NCI-H1436 (cell line): ENCODE data around the gene MAP3K8.
"Not testable (repeated sequence)": the region's sequence is repeated elsewhere in the genome, so short reads cannot be mapped to it uniquely, and the experiment has no call there.

Source experiments
- DNase-seq: peaks from one replicate; lab custom pipeline; 2025; lab: John Stamatoyannopoulos, UW

The MAP3K8 gene

DNA sequence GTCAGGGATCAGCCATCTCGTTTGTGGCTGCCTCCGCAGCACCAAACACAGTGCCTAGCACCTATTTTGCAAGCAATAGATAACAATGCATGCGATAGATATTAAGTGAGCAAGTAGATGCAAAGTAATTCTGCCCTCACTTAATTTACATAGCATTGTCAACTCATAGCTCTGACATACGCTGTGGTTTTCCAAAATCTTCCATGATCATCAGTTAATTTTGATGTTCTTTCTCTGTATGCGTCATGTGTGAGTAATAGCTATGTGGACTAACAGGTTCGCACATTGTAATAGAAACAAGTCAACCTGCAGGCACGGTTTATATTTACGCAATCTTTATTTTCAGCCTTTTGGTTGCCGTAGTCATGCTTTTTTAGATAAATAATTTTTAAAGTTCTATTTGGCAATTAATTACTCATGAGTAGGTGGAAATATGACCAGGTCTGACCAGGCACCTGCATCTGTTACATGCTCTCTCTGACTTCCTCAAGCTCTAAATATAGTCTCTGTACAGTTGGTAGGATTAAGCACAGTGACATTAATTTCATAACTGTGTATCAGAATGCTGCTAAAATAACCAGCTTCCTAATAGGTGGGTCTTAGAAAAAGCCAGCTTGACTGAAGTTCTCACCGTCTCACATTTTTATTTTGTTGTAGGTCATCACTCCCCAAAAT, 13.3 kb downstream of the MAP3K8 start:
- DNase-seq, result no peak

DNA sequence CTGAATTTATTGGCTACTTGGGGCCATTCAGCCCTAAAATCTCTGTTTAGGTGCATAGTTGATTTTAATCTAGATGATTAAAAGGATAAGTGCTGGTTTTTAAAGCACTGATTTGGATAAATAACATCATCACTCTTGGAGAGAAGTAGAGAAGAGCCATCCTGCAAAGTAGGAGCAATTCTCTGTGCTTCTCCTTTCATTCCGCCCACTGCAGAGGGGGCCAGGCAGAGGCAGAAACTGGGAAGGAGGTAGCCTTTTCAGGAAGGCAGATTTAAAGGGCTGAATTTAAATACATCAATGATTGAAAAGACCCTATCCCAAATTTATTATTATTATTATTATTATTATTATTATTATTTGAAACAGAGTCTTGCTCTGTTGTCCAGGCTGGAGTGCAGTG, 14.1 kb downstream of the MAP3K8 start:
- DNase-seq, result no peak

DNA sequence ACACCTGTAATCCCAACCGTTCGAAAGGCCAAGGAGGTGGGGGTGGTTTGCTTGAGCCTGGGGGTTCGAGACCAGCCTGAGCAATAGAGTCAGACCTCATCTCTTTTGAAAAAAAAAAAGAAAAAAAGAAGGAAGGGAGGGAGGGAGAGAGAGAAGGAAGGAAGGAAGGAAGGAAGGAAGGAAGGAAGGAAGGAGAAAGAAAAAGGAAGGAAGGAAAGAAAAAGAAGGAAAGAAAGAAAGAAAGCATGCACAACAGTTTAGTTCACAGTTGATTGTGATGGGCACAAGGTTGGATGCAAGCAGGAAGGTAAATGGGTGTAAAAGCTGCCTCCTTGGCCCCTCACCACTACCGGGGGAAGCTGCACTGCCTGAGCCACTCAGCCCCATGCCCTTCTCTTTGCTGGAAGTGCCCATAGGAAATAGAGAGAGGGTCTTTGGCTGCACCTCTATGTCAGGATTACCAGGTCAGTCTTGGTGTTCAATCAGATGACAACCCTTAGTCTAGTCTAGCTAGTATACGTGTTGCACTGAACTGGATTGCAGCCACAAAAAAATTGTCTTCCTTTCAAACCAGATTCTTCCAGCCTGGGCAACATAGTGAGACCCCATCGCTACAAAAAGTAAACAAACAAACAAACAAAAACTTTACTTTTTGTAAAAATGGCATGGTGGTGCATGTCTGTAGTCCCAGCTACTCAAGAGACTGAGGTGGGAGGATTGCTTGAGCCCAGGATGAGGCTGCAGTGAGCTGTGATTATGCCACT, 20.0 kb downstream of the MAP3K8 start:
- no peak for DNase-seq

DNA sequence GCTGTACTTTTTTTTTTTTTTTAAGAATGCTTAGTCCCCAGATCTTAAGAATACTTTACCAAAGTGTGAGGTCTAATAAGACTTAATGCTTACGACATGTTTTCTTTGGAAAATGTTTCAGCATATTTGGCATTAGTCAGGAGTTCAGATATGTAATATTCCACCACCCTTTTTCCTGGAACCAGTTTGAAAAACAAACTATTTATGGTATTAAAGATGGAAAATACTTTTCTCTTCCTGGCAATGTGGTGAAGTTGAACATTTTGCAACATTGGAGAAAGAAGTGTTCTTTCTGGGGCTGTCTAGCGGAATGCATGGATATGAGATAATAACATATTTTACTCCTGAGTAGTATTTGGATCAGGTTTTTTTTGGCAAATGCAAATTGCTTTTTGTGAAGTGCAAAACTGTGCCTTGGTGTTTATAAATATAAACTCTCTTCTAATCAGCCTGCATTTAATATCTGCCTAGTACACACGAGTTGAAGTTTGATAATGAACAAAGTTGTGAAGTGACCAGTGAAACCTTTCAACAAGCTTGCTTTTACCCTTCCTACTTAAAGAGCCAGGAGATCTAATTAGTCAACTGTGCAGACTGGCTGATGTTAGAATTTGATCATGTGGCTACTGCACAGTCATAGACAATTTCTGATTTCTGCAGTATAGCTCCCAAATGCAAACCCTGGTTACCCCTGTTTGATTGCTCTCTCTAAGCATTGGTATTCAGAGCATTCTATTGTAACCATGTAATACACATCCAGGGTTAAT, 20.9 kb downstream of the MAP3K8 start:
- DNase-seq, result no peak

DNA sequence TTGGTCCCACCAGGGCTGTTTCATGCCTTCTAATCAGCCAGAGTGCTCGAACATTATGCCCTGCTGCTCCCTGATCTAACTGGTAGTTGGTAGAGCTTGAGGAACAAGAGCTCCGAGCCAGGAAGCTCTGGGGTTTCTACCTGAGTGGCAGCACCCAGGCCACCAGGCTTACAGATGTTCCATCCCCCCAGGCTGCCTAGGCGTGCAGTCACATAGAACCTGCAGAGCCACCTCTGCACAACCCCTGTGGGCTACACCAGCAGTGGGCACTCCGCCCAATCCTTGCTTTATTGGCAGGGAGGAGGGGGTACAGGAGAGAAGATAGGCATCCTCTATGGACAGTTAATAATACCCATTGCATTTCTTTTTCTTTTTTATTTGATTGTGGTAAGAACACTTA, 21.8 kb downstream of the MAP3K8 start:
- DNase-seq, result no peak

DNA sequence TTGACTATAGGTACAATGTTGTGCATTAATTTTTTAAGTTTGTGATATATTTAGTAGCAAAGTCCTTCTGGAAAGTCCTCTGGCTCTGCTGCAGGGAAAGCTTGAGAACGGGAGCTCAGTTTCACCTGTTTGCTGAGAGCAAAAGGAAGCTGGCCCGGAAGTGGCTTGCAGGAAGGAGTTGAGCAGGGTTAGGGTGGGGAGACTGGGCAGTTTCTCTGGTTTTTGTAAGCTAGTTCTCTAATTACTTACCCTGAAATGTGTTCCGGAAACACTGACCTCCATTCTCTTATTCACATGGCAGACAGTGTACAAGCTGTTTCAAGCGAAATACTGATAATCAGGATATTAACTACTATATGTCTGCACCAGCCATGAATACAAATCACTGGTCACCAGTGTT, 22.3 kb downstream of the MAP3K8 start:
- no peak for DNase-seq

DNA sequence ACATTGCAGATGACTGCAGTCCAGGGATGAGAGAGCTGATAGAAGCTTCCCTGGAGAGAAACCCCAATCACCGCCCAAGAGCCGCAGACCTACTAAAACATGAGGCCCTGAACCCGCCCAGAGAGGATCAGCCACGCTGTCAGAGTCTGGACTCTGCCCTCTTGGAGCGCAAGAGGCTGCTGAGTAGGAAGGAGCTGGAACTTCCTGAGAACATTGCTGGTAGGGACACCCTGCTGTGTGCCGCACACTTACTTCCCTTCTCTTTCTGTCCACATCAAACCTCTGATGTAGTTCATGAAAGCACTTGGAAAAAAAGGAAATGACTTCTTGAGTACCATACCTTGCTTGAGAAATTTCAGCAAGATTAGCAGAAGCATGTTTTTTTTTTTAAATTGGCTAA, 25.3 kb downstream of the MAP3K8 start:
- no peak for DNase-seq

DNA sequence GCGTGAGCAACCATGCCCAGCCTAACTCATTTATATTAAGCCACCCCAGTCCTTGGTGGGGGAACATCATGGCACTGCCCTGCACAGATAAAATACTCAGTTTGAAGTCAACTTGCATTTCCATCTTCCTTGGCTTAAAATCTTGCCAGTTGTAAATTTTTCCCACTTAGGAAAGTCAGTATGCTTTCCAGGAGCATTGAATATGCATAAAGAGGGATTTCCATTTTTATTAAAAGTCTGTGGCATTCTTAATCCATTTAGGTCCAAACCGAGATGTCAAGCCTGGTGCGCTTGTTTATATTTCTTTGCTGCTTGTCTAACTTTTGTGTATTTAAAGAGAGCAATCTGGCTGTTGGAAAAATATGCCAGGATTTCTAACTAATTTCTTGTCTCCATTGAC, 26.1 kb downstream of the MAP3K8 start:
- no peak for DNase-seq

DNA sequence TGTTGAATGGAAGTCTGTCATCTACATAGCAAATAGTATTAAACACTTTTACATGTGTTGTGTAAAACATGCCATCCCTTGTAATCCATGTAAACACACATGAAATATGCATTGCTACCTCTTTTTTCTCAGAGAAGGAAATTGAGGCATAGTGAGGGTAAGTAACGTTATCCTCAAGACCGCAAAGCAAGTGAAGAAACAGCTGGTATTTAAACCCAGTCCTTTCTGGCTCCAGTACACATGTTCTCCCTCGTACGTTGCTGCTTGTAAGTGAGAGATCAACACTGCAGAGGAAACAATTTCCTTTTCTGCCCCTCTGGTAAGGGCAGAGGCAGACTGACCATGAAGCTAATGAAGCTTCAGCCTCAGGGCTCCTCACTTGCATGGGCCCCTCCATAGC, 28.5 kb downstream of the MAP3K8 start:
- no peak for DNase-seq

DNA sequence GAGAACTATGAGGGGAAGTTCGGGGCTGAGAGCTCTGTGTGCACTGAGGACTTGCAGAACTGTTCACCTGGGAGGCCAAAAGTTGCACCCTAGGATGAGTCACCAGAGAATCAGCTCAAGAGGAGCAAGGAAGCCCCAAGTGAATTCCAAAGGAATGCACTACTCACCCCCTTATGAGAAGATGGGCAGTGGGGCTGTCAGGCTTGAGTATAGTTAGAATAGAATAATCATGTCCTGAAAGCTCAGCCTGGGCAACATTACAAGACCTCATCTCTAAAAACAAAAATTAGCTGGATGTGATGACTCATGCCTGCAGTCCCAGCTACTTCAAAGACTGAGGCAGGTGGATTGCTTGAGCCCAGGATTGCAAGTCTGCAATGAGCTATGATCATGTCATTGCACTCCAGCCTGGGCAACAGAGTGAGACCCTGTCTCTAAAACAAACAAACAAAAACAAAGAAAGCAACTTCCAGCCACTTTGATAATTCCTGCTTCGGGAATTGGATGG, 30.0 kb downstream of the MAP3K8 start:
- no peak for DNase-seq

DNA sequence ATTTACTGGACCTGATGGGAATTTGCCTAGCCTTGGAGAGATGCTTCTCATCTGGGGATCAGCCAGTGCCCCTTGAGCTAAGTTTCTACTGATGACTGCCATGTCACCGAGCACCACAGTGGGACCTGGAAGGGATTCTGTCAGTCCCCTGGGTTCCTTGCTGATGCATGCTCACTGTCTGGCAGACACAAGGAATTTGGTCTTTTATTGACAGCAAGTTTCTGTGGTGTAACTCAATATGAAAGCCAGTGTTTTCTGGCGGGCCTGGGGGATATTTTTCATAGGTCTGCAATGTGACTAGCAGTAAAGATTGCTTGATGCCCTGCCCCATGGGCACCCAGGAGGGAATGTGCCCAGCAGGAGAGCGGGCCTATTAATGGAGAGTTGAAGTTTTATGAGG, 30.7 kb downstream of the MAP3K8 start:
- DNase-seq, result no peak

DNA sequence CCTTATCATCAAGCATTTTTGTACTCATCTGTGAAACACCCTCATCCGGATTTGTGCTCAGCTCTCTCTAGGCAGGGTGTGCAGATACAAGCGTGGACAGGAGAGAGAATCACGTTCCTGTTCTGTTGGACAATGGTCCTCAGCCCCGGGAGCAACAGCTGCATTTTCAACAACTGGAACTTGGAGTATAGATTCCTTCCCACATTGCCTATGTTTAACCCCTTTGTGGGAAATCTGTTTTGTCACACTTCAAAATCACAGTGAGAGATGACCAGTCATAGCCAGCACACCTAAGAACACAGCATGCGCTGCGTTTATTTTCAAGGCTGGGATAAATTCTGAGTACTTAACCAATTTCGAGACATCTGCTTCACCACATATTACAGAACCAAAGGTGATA, 32.5 kb downstream of the MAP3K8 start:
- no peak for DNase-seq

DNA sequence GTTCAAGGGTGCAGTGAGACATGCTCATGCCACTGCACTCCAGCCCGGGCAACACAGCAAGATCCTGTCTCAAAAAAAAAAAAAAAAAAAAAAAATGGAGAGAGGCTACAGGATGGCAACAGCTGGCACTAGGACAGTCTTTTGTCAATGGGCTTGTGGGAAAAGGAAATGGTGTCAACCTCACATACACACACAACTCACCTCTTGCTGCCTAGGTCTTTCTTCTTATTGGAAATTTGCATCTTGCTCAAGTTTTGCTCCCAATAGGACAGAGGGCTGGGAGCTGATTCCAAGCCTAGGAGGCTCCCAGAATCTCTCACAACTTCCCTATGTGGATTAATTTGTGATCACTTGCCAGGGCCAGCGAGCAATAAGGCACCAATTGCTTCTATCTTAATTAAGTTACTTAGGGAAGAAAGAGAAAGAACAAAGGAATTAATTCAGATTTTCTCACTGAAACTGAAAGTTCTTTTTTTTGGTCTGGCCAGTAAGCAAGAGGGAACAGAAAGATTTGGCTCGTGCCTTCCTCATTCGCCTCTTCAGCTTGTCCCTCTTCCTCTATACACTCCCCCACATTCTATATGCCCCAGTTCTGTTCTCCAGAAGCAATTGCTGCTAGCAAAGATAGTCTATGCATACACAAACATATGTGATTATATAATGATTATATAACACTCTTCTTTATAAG, 33.8 kb downstream of the MAP3K8 start:
- DNase-seq, result no peak

DNA sequence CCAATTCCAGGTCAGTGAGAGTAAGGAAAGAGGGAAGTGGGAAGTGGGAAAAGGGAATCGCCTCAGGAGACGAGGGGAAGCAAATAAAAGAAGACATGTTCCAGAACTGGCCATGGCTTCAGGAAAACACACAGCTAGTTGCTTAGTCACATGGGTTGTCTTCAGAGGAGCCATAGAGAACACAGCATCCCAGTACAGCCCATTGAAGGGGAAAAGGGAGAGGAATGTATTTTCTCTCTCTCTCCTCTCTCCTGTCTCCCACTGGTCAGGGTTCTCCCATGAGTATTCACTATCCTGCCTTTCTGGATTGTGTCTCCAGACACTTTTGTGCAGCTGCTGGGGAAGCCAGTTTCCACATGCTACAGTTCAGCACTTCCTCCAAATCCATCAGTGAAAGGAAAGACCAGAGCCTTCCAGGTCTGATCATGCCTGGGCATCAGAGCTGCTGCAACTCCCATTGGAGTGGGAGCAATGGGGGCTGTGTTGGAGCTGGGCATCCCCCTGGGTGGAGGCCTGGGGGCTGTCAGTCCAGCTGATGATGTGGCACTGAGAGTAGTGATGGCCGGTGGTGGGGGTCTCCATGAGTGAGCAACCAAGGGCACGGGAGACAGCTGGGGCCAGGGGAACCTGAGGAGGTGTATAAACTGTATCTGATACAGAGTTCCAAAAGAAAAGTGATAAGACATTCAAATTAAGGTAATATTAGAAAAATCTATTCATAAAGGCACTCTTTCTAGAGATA, 38.6 kb downstream of the MAP3K8 start:
- DNase-seq, result no peak

DNA sequence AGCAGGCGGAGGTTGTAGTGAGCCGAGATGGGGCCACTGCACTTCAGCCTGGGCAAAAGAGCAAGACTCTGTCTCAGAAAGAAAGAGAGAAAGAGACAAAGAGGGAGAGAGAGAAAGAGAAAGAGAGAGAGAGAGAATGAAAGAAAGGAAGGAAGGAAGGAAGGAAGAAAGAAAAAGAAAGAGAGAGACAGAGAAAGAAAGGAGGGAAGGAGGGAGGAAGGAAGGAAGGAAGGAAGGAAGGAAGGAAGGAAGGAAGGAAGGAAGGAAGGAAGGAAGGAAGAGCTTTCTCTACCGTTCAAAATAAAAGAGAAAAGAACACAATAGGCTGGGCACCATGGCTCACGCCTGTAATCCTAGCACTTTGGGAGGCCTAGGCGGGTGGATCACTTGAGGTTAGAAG, 41.5 kb downstream of the MAP3K8 start:
- not testable (repeated sequence) for DNase-seq

DNA sequence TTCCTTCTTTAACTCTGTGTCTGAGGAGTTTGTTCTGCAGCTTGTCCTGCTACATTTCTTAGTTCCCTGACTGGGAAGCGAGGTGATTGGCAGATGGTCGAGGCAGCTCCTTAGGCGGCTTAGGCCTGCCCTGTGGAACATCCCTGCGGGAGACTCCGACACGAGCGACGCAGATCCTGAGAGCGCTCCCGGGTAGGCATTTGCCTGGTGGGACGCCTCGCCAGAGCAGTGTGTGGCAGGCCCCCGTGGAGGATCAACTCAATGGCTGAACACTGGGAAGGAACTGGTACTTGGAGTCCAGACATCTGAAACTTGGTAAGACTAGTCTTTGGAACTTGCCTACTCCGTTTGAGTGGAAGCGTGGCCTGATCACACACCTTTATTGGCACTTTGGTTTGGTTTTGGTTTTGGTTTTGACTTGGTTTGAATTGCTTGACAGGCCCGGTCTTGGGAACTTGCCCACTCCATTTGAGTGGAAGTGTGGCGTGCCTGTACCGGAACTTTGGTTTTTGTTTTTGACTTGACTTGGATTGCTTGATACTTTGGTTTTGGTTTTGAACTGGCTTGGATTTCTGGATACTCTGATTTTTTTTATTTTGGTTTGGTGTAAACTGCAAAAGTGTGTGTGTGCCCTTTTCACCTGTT, 42.6 kb downstream of the MAP3K8 start:
- DNase-seq, result no peak

DNA sequence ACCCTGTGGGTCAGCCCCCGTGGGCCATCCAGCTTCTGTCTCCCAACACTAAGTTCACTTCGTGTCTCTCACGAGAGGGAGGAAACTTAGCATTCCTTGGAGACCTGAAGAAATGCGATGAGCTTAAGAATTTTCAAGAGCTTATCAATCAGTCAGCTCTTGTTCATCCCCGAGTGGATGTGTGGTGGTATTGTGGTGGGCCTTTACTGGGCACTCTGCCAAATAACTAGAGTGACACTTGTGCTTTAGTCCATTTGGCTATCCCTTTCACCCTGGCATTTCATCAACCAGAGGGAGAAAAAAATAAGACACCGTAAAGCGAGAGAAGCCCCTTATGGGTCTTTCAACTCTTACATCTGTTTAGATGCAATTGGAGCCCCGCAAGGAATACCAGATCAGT, 45.5 kb downstream of the MAP3K8 start:
- DNase-seq, result not testable (repeated sequence)

DNA sequence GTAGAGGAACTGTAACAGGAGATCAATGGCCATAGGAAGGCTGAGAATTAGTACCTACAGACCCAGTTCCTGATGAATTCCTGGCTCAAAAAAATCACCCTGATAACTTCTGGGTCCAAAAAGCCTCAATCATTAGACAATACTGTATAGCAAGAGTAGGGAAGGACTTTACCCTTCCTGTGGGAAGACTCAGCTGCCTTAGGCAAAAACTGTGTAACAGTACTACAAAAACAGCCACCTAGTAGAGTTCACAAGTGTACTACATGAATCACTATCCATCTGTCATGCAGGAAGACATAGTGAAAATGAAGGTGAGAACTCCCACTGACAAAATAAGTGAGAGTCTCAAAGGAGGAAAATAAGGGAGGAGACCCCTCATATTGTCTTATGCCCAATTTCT, 47.6 kb downstream of the MAP3K8 start:
- DNase-seq, result no peak

DNA sequence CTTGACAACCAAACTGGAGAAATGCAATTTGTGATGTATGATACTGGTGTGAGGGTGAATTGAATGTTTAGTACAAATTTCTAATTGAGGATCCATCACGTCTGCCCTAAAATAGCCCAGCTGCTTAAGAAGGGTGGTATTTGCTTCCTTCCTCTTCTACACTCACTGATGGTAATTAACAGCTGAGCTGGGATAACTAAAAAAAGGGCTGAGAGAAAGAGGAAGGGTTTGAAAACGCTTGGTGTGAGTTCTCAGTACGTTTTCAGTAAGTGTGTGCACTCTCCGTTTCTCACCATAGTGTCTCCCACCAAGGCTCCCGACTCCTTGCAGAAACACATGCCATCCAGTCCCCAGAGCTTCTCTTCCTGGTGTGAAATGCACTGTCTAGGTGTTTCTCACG, 54.3 kb downstream of the MAP3K8 start:
- no peak for DNase-seq

DNA sequence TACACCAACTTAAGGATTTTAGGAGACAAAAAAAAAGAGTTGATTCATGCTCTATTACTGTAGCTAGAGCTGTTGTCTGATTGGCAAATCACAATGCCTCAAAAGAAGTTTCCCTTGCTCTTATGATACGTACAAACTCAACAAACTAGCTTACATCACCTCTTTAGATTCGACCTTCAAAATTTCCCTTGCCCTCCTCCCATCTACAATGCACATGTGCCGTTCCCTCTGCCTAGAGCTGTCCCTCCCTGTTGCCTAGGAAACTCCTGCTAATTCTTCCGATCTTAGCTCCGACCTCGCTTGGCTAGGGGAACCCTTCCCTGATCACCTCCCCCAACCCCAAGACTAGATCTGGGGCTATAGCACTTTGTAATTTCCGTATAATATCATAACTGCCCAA, 55.4 kb downstream of the MAP3K8 start:
- DNase-seq, result no peak
